Measurements from ENCODE around the gene ATG16L1. TPM values are rescaled to one million over a fixed set of nuclear protein-coding genes. Genes with fewer than 3 reads are reported as not detected.

ATG16L1 gene
- total and polyA plus RNA-seq, 2 donors (not counting 3 experiments of a cell fraction or from before 2014, with no cell fraction given) = 18.1 to 29.8 TPM

DNA sequence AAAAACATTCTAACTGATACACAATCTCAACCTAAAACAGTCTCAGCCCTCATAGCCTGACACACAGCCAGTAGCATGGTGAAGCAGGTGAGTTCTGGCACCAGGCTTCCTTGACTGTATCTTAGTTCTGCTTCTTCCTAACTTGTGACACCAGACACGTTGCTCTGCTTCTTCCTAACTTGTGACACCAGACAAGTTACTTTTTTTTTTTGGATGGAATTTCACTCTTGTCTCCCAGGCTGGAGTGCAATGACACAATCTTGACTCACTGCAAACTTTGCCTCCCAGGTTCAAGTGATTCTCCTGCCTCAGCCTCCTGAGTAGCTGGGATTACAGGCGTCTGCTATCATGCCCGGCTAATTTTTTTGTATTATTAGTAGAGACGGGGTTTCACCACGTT is 6.7 kb upstream of the ATG16L1 start:
- TF ChIP-seq JUN (IDR thresholded peaks at IDR 0.05; ENCODE audit: borderline replicate concordance, insufficient read depth, insufficient read length, low read depth) (no peak), POLR2AphosphoS5 (IDR thresholded peaks at IDR 0.05; ENCODE audit: insufficient read depth, low read depth, low read length) (no peak), GATA2 (IDR thresholded peaks at IDR 0.05; ENCODE audit: insufficient read depth, insufficient read length, low read depth, low read length) (no peak), FOS (IDR thresholded peaks at IDR 0.05; ENCODE audit: borderline replicate concordance, insufficient read depth, low read length) (no peak), POLR2A (IDR thresholded peaks at IDR 0.05; ENCODE audit: low read depth, low read length) (no peak), MYC (IDR thresholded peaks at IDR 0.05; ENCODE audit: low read depth, low read length) (no peak), EZH2 (IDR thresholded peaks at IDR 0.05; ENCODE audit: borderline replicate concordance, low read depth, low read length, severe bottlenecking) (no peak)
- TF ChIP-seq, protein P1, sequence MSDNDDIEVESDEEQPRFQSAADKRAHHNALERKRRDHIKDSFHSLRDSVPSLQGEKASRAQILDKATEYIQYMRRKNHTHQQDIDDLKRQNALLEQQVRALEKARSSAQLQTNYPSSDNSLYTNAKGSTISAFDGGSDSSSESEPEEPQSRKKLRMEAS (IDR thresholded peaks at IDR 0.05; ENCODE audit: insufficient read depth, insufficient read length) = no peak
- TF ChIP-seq, protein P2, sequence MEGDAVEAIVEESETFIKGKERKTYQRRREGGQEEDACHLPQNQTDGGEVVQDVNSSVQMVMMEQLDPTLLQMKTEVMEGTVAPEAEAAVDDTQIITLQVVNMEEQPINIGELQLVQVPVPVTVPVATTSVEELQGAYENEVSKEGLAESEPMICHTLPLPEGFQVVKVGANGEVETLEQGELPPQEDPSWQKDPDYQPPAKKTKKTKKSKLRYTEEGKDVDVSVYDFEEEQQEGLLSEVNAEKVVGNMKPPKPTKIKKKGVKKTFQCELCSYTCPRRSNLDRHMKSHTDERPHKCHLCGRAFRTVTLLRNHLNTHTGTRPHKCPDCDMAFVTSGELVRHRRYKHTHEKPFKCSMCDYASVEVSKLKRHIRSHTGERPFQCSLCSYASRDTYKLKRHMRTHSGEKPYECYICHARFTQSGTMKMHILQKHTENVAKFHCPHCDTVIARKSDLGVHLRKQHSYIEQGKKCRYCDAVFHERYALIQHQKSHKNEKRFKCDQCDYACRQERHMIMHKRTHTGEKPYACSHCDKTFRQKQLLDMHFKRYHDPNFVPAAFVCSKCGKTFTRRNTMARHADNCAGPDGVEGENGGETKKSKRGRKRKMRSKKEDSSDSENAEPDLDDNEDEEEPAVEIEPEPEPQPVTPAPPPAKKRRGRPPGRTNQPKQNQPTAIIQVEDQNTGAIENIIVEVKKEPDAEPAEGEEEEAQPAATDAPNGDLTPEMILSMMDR (IDR thresholded peaks at IDR 0.05; ENCODE audit: extremely low read depth in 1 of 2, insufficient read depth in 1 of 2, low read depth in 1 of 2, low read length in 2 of 2) = no peak
- Histone ChIP-seq H3K27ac (ENCODE audit: insufficient read depth, low read depth, low read length) (no peak overlapping the region), H3K9me3 (replicated peaks; ENCODE audit: control insufficient read depth, insufficient read depth, low read length) (no peaks in the 10 kb centered on the region), H4K20me1 (replicated peaks; ENCODE audit: control insufficient read depth, extremely low read depth, insufficient read depth, low read length) (no peaks in the 10 kb centered on the region), H3K79me2 (ENCODE audit: control insufficient read depth, insufficient read depth, low read length) (no peaks in the 10 kb centered on the region), H2AFZ (ENCODE audit: low read depth, low read length) (no peak overlapping the region), H3K9ac (replicated peaks; ENCODE audit: extremely low read depth, insufficient read depth, low read length) (no peak overlapping the region), H3K4me3 (replicated peaks in 1 of 3; ENCODE audit: insufficient read depth in 1 of 3, low read depth in 1 of 3, low read length in 3 of 3) (no peak overlapping the region), H3K4me2 (ENCODE audit: insufficient read depth, low read length) (no peak overlapping the region), H3K36me3 (ENCODE audit: control insufficient read depth in 2 of 2, extremely low read depth in 1 of 2, insufficient read depth in 2 of 2, low read length in 2 of 2) (no peaks in the 10 kb centered on the region), H3K4me1 (ENCODE audit: control insufficient read depth, extremely low read depth, insufficient read depth, low read length) (peaks cover 9% of the 10 kb centered on the region), H3K27me3 (ENCODE audit: control insufficient read depth in 2 of 2, insufficient read depth in 2 of 2, low read length in 2 of 2) (no peaks in the 10 kb centered on the region), H3K9me1 (replicated peaks; ENCODE audit: control insufficient read depth, extremely low read depth, insufficient read depth, low read length) (no peaks in the 10 kb centered on the region)
- FAIRE-seq (no peak), DNase-seq (ENCODE audit: low read depth, low spot score) (no peak)
- ChIA-PET POLR2A (no interaction called here), CTCF (no interaction called here)
- no TSS peak for BruUV-seq (replicated peaks)
- intact Hi-C loops (cut with micrococcal nuclease) (no loop called here), dilution Hi-C loops (cut with MboI; ENCODE audit: extremely low pct_ligation_motif_present, low sequenced_read_pairs) (no loop called here)
